Measurements from ENCODE around the gene CHAF1B.

Gene CHAF1B

DNA sequence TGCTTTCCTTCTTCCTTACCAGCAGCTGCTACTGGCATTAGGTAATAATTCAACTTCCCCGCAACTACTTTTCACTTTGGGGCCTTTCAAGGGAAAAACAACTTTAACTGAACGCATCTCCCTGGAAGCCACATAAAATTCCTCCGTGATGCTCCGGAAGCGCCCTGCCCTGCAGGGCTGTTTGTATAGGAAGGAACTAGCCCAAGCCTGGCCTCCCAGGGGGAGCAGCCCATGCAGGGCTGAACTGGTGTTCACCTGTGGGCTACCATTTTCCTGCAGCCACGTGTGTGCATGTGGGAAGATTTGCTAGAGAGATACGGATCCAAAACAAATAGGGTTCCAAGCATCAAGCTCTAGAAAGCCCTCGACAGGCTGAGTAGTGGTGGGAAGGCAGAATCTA lies 80.3 kb downstream of the CHAF1B start:
- no peak for DNase-seq

- DNase-seq, result no peak
Measured at GRCh38 chr21:36466061-36466511, 80.9 kb downstream of the CHAF1B start.
